Large intestine (tissue), 1 donor: Measurements from ENCODE around the gene GALNT12. TPM values are rescaled to one million over a fixed set of nuclear protein-coding genes. Genes with fewer than 3 reads are reported as not detected.

ENCODE experiments used
- polyA plus RNA-seq: library from polyadenylated mRNA; unstranded; fragments of 120-200 nt; gene quantifications from one replicate; pipeline ENCODE4 v1.2.1, GENCODE V29; 2013

The GALNT12 gene
- polyA plus RNA-seq, 1 donor: 45.6 TPM

Other genes starting within 250 kb of the GALNT12 start
- gene GABBR2, start 98.7 kb upstream of the GALNT12 start, polyA plus RNA-seq: 0.69 TPM
- gene ANKS6, start 11.1 kb upstream of the GALNT12 start, polyA plus RNA-seq: 36.9 TPM
- gene COL15A1, start 136.2 kb downstream of the GALNT12 start, polyA plus RNA-seq: 19.7 TPM